Heart left ventricle (tissue), 13 donors: ENCODE measurements around the gene TSC2.

ENCODE experiments used
- POLR2A ChIP-seq, 2 donors: fragments of 450-650 bp; IDR thresholded peaks; one replicate each; pipeline ENCODE4 v1.6.1; 2017; ENCODE audit warnings: antibody characterized with exemption in 2 of 2, mild to moderate bottlenecking in 2 of 2, moderate library complexity in 2 of 2
- TF ChIP-seq, protein P1 (sequence below), 12 donors: fragments of 200-600 bp; sonication (generic) in 4 of 12; IDR thresholded peaks; one replicate each; pipeline versions ENCODE4 v1.5.0 to v1.8.0; 2018 to 2022; ENCODE audit warnings: antibody characterized with exemption in 12 of 12, mild to moderate bottlenecking in 5 of 12
- donor health status: ischemic (EF 13 %, LVEDD 7.1; RV severe dilation, severe dysfunction).
- donor health status: DM: no; HTN: yes; CAD: no.
- donor health status: DM: no; HTN: no; CAD: no.
- donor health status: ischemic (EF 25% LVEDD 6.9; RV normal size, moderate dysfunction).
- donor health status: ischemic (EF 25% LVEDD 5.7; RV mildly dilated, moderate dysfunction).
- donor health status: ischemic (EF 35%, LVEDD 5.7; RV mildly dilated, moderate dysfunction).
- donor health status: nonischemic (EF 11% LVEDD 7.7; RV severe dilation, severe dysfunction).
- donor health status: DM: yes; HTN: yes; CAD: no.
- donor health status: PGD.
- donor health status: ischemic (EF 29% LVEDD 5.4; RV normal size, mild dysfunction).
- donor health status: nonischemic (EF 23%, LVEDD 6.1; RV moderate dilation, normal function).

DNA sequence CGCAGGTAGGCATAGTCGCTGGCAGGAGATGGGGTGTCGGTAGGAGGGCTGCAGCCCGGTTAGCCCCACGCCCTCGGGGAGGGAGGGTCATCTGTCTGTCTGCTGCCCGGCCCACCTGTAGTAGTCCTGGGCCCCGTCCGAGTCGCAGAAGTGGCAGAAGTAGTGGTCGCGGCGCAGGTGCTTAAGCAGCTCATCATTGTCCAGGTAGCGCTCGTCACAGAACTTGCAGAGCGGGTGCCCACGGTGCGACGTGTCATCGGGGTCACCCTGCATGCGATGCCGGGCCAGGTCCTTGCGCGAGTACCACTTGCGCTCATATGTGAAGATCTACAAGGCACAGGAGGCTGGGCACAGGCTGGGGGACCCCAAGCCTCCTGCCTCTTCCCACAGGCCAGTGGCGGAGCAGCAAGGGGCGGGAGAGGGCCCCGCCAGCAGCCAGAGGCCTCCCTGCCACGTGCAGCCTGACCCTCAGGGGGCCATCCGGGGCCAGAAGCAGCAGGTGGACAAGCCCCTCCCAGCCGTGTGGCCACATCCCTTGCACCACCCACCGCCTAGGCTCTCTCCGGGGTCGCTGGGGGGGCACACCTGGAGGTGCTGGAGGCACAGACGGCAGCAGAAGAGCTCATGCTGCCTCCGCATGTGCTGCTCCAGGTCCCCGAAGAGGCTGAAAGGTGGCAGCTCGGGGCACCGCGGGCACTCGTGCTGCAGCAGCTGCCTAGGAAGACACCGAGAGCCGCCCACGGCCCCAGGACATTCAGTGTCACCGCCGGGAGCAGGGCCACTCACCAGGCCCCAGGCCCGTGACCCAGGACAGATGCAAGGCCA, 45.2 kb upstream of the TSC2 start:
- TF ChIP-seq, protein P1, sequence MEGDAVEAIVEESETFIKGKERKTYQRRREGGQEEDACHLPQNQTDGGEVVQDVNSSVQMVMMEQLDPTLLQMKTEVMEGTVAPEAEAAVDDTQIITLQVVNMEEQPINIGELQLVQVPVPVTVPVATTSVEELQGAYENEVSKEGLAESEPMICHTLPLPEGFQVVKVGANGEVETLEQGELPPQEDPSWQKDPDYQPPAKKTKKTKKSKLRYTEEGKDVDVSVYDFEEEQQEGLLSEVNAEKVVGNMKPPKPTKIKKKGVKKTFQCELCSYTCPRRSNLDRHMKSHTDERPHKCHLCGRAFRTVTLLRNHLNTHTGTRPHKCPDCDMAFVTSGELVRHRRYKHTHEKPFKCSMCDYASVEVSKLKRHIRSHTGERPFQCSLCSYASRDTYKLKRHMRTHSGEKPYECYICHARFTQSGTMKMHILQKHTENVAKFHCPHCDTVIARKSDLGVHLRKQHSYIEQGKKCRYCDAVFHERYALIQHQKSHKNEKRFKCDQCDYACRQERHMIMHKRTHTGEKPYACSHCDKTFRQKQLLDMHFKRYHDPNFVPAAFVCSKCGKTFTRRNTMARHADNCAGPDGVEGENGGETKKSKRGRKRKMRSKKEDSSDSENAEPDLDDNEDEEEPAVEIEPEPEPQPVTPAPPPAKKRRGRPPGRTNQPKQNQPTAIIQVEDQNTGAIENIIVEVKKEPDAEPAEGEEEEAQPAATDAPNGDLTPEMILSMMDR (IDR thresholded peaks at IDR 0.05), result no peak
- no peak for TF ChIP-seq POLR2A (IDR thresholded peaks at IDR 0.05)
